NOMO-1 (cell line): ENCODE data around the gene SARNP.
A peak's percentile ranks its signal among the peaks of the same experiment; 100 is the strongest.
"Not testable (repeated sequence)": the region's sequence is repeated elsewhere in the genome, so short reads cannot be mapped to it uniquely, and the experiment has no call there.

Experiments
- DNase-seq, 2 experiments: peaks; one replicate each; lab custom pipeline; 2025; ENCODE audit not compliant: unreplicated experiment in 2 of 2; lab: John Stamatoyannopoulos, UW

Gene SARNP

GRCh38 chr12:55840581-55841351 is 23.2 kb upstream of the SARNP start:
- no peak for DNase-seq

GRCh38 chr12:55839345-55840140 is 22.0 kb upstream of the SARNP start:
- DNase-seq, result no peak

DNA sequence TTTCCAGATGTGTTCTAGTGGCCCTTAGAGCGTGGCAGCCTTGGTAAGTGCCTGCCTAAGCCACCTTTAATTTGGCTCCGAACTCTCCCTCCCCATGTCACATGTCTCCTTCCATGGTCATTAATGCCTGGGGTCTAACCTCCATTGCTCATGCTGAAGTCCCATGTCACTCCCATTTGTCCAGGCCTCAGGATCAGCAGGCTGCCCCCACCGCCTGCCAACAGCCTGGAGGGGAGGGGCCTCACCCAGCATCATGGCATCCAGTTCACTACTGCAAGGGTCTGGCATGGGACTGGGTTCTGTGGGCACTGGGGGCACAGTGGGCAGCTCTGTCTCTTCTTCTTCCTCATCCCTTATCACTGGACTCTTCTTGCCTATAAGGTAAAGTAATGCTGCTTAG is 20.8 kb upstream of the SARNP start:
- no peak for DNase-seq

DNA sequence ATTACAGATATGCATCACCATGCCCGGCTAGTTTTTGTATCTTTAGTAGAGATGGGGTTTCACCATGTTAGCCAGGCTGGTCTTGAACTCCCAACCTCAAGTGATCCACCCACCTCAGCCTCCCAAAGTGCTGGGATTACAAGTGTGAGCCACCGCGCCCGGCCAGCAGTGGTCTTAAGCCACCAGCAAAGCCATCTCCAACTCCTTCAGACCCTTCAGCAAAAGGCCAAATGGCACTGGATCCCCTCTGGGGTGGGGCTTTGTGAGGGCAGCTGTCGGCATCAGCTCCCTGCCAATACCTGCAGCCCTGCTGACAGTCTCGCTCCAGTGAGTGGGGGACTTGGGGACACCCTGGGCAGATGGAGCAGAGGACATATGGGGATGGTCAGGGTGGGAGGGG is 16.9 kb upstream of the SARNP start:
- DNase-seq, result not testable (repeated sequence)

GRCh38 chr12:55833056-55833455 is 15.5 kb upstream of the SARNP start:
- no peak for DNase-seq

GRCh38 chr12:55831447-55831815 is 13.9 kb upstream of the SARNP start:
- no peak for DNase-seq

GRCh38 chr12:55830601-55831446 is 13.3 kb upstream of the SARNP start:
- peak in 1 of 2 experiments; percentile 17 for DNase-seq

DNA sequence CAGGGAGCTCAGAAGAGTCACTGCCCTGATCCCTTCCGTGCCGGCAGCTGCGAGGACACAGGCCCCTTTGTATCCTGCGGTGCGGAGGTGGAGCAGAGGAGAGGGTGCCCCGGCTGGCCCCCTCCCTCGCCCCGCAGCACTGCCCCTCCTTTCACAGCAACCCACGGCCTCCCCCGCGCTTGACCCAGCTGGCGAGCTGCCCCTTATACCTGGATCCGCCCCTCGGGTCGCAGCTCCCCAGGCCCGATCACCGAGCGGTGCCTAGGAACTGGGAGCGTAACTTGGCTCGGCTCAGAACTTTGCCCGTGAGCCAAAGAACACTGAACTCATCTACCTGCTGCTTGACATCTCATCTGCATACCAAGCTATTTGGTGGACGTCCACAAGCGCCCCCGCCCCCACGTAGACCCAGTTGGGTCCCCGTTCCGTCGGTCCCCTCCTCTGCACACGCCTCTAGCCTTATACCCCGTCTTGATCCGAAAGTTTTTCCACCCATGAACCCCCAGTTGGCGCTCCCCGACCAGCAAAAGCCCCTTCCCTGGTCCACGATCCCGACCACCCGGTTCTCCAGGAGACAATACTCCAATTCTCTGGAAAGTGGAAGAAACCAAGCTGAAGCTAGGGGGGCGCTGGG is 12.6 kb upstream of the SARNP start:
- DNase-seq, result peak in 1 of 2 experiments; percentile 56

DNA sequence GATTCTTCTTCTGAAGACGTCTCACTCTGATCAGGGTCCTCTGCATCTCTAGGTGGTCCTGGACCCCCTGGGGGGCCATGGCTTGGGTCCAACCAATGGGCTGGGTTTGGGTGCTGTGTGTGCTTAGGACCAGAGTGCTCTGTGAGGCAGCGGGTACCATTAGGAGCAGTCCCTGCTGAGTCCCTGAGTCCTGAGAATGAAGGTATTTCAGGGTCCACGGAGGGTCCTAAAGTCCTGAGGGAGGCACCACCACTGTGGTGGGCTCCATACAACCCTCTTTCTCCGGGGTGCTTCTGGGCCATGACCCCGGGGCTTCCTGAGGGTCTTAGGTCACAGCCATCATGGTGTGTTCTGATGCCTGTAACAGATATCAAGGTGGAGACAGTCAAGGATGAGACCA is 10.8 kb upstream of the SARNP start:
- DNase-seq, result no peak

DNA sequence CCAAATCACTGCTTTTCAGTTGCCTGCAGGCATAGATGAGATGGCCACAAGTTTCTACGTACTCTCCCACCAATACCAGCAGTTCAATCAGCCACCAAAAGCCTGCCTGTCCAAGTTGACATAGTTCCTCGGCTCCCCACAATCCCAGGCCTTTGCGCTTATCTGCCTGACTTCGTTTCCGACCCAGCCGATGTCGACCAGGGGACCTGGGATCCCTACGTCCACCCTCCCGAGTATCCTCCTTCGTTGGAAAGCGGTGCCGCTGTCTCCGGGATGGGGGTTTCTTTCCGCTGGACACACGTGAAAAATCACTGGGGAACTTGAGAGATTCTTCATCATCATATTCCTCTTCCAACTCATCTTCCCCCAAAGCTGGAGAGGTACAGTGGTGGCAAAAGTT is 10.3 kb upstream of the SARNP start:
- no peak for DNase-seq

- no peak for DNase-seq
Measured at GRCh38 chr12:55824726-55825125, 7.2 kb upstream of the SARNP start.

DNA sequence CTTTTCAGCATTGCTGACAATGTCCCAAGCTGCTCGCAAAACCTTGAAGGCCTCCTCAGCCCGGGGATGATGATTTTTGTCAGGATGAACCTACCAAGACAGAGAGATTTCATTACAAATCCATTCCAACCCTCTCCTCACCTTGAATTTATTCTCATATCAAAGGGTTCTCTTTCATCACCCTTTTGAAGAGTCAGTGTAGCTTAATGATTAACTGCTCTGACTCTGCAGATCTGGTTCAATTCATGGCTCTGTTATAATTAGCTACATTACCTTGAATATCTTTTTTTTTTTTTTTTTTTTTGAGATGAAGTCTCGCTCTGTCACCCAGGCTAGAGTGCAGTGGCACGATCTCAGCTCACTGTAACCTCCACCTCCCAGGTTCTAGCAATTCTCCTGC is 5.9 kb upstream of the SARNP start:
- DNase-seq, result no peak

GRCh38 chr12:55822228-55822627 is 4.7 kb upstream of the SARNP start:
- no peak for DNase-seq

DNA sequence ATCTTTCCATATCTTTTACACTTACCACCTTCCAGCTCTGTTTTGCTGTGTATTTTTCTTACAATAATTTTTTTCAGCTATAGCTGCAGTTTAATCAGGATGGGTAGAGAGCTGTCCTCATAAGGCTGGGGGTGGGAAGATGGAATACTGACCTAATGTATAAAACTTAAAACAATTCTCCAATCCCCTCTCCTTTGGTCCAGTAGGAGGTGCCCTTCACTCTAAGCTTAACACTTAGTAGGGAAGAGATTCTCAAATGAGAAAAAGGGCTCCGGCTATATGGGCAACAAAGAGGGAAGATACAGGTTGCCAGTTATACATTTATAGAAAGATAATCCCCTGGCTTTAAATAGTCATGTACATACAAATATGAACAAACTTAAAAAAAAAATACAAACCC is 3.2 kb upstream of the SARNP start:
- no peak for DNase-seq

DNA sequence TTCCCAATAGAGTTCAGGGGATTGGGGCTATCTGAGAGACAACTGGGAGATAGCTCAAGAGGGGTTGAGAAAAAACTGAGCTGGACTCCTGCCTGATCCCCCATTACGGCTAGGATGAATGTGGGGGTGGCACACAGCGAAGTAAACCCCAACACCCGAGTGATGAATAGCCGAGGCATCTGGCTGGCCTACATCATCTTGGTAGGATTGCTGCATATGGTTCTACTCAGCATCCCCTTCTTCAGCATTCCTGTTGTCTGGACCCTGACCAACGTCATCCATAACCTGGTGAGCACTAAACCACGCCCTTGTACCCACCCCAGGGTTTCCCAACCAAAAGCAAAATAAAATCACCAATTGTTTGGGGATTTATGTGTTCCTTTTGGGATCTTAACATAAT is 1.4 kb upstream of the SARNP start:
- DNase-seq, result no peak

- peak; percentile 88 to 96 for DNase-seq
Measured at GRCh38 chr12:55818140-55818728, 710 bp upstream of the SARNP start.

DNA sequence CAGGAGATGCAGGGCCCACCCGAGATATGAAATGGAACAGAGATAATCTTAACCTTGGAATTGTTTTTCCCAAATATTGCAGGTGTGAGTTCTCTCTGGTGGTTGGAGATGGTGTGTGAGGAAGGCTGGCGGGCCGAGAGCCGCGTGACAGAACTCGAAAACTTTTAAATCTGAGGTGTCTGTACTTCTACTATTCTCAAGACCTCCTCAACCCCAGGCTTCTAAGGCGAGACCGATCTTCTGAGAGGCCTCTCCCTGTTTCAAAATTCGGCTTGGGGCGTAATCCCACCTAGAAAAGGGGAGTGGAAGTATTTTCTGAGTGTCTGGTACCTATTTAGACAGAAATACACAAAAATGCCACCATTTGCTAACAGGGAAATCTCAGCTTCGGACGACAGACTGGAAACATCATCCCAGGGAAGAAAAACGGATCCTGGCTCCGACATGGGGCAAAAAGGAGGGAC is 611 bp downstream of the SARNP start:
- DNase-seq, result peak in 1 of 2 experiments; percentile 35

DNA sequence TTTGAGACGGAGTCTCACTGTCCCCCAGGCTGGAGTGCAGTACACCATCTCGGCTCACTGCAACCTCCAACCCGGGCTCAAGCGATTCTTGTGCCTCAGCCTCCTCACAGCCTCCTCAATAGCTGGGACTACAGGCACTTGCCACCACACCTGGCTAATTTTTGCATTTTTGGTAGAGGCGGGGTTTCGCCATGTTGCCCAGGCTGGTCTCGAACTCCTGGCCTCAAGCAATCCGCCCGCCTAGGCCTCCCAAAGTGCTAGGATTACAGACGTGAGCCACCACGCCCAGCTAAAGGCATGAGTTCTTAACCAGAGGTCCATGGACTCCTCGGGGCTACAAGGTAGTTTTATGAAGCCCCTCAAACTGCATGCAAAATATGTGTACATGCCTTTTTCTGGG is 2.1 kb downstream of the SARNP start:
- DNase-seq, result no peak

DNA sequence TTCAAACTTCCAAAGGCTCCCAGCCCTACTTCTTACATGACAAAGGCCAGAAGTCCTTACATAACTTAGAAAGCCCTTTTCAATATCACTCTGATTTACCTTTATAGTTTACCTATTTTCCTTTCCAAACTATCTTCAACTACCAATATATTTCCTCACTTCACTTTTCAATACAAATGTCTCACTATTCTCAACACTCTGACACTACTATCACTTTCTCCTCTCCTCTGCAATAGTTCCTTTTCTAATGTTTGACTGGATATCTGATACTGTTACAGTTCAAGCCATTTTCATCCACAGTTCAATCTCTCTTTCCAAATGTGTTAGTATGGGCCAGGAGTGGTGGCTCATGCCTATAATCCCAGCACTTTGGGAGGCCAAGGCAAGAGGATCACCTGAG is 3.3 kb downstream of the SARNP start:
- no peak for DNase-seq

- no peak for DNase-seq
Measured at GRCh38 chr12:55812088-55812487, 5.4 kb downstream of the SARNP start.
